SK-N-SH (cell line): Measurements from ENCODE around the gene KCNK4.

Experiments
- EP300 ChIP-seq, 2 experiments: IDR thresholded peaks; 2 replicates each; pipeline versions ENCODE4 v1.4.0 to v1.6.1; 2012; ENCODE audit warnings: borderline replicate concordance in 1 of 2, low read depth in 1 of 2, low read length in 1 of 2
- NFIC ChIP-seq: IDR thresholded peaks from 2 replicates; pipeline ENCODE4 v1.4.0; 2012; ENCODE audit warnings: borderline replicate concordance
- POLR2AphosphoS5 ChIP-seq: IDR thresholded peaks from 2 replicates; pipeline ENCODE4 v1.6.1; 2012; ENCODE audit warnings: low read depth, low read length
- RCOR1 ChIP-seq: fragments of 150-350 bp; IDR thresholded peaks from 2 replicates; pipeline ENCODE4 v1.6.1; 2017; ENCODE audit warnings: antibody characterized with exemption, low read length
- TAF1 ChIP-seq: IDR thresholded peaks from 2 replicates; pipeline ENCODE4 v1.6.1; 2012; ENCODE audit warnings: low read depth, mild to moderate bottlenecking, low read length, moderate library complexity, borderline replicate concordance
- TEAD4 ChIP-seq: IDR thresholded peaks from 2 replicates; pipeline ENCODE4 v1.4.0; 2012; ENCODE audit warnings: mild to moderate bottlenecking, borderline replicate concordance; ENCODE audit not compliant: insufficient read depth
- YY1 ChIP-seq: IDR thresholded peaks from 2 replicates; pipeline ENCODE4 v1.4.0; 2012; ENCODE audit warnings: low read depth, mild to moderate bottlenecking
- TF ChIP-seq, protein P1 (sequence below): fragments of 200-600 bp; sonication (generic); IDR thresholded peaks from 2 replicates; pipeline ENCODE4 v1.6.1; 2017; ENCODE audit warnings: antibody characterized with exemption, mild to moderate bottlenecking, moderate library complexity
- TF ChIP-seq, protein P2 (sequence below): fragments of 150-350 bp; IDR thresholded peaks from 2 replicates; pipeline ENCODE4 v1.6.1; 2017; ENCODE audit warnings: antibody characterized with exemption, low read length, low read depth, borderline replicate concordance

DNA sequence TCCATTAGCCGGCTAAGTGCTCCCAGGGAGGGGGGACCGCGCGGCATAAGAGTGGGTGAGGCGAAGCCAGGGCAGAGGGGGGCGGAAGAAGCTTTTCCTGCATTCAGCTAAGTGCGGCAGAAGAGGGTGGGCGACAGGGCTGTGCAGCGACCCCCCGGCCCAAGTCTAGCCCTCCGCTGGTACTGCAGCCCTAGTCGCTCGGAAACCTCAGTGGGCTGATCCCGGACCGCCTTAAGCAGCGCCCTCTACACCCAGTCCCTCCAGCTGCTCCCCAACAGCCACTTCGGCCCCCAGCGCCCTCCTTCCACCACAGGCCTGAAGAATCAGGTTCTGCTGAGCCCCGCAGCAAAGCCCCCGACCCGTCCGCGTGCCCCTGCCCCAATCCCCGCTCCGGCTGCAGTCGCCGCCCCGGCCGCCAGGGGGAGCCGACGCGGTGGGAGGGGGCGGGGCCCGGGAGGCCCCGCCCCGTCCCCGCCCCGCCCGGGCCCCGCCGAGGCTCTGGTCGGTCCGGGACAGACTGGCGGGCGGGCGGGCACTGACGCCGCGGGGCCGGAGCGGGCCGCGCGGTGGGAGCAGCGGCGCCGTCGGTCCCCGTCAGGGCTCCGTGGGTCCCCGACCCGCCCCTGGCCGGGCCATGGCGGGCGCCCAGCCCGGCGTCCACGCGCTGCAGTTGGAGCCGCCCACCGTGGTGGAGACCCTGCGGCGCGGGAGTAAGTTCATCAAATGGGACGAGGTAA is 39.9 kb upstream of the KCNK4 start, which contains the start of gene PLCB3:
- TF ChIP-seq, protein P1, sequence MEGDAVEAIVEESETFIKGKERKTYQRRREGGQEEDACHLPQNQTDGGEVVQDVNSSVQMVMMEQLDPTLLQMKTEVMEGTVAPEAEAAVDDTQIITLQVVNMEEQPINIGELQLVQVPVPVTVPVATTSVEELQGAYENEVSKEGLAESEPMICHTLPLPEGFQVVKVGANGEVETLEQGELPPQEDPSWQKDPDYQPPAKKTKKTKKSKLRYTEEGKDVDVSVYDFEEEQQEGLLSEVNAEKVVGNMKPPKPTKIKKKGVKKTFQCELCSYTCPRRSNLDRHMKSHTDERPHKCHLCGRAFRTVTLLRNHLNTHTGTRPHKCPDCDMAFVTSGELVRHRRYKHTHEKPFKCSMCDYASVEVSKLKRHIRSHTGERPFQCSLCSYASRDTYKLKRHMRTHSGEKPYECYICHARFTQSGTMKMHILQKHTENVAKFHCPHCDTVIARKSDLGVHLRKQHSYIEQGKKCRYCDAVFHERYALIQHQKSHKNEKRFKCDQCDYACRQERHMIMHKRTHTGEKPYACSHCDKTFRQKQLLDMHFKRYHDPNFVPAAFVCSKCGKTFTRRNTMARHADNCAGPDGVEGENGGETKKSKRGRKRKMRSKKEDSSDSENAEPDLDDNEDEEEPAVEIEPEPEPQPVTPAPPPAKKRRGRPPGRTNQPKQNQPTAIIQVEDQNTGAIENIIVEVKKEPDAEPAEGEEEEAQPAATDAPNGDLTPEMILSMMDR: peak; percentile 68
- no peak for TF ChIP-seq POLR2AphosphoS5
- no peak for TF ChIP-seq RCOR1
- TF ChIP-seq, protein P2, sequence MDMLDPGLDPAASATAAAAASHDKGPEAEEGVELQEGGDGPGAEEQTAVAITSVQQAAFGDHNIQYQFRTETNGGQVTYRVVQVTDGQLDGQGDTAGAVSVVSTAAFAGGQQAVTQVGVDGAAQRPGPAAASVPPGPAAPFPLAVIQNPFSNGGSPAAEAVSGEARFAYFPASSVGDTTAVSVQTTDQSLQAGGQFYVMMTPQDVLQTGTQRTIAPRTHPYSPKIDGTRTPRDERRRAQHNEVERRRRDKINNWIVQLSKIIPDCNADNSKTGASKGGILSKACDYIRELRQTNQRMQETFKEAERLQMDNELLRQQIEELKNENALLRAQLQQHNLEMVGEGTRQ: no peak
- no peak for TF ChIP-seq EP300 (IDR thresholded peaks at IDR 0.05; ENCODE audit: borderline replicate concordance in 1 of 2, low read depth in 1 of 2, low read length in 1 of 2)
- no peak for TF ChIP-seq TAF1
- TF ChIP-seq TEAD4: no peak
- TF ChIP-seq NFIC: no peak
- no peak for TF ChIP-seq YY1
